GM21390 (cell line): ENCODE data around the gene ZNF107.
"Not testable (repeated sequence)": the region's sequence is repeated elsewhere in the genome, so short reads cannot be mapped to it uniquely, and the experiment has no call there.

Source experiments
- ATAC-seq: cut with Tn5 transposase; IDR thresholded peaks from one replicate; pipeline ENCODE4 v1.9.1; 2021; ENCODE audit not compliant: unreplicated experiment

Gene ZNF107

DNA sequence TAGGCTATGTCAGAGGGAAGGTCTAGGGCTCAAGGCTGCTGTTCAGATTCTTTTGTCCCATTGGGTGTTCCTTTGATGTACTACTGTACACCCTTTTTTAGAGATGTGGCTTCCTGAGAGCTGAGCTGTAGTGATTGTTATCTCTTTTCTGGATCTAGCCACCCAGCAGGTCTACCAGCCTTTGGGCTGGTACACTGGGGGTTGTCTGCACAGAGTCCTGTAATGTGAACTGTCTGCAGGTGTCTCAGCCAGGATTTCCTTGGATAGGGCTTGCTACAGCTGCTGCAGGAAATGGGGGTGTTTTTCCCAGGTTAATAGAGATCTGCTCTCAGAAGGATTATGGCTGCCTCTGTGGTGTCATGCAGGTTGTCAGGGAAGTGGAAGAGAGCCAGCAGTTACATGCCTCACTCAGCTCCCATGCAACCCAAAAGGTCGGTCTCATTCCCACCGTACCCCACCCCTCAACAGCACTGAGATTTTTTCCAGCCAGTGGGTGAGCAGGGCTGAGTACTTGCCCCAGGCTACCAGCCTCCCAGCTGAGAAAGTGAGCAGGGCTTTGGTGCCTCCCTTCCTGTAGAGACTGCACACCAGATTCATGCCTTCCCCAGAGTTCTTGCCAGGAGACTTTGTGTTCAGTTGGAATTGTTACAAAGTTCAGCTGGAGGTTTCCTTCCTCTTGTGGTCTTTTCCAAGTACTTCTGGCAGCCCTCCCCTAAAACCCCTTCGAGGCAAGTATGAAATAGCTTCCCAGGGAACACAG, 63.3 kb downstream of the ZNF107 start:
- ATAC-seq = no peak

DNA sequence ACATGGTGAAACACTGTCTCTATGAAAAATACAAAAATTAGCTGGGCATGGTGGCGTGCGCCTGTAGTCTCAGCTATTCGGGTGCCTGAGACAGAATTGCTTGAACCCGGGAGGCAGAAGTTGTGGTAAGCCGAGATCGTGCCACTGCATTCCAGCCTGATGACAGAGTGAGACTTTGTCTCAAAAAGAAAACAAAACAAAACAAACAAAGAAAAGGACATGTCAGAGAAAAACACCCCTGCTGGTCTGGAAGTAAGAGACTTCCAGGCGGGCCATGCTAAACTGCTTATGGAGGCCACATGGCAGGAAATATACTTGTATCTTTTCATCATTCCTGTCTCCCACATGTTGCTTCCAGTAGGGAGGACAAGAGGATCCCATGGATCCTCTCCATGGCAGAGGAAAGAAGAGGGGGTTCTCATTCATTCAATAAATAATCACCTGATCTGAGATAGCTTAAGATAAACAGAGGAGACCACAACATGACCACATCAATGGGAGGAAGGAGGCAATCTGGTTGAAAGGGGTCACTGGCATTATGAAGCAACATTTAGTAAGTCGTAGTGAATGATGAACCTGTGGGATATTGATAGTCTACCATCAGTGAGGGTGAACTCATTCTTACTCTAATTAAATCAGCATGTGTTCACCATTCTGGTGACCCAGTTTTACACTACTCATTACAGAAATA, 67.8 kb downstream of the ZNF107 start:
- ATAC-seq = no peak

DNA sequence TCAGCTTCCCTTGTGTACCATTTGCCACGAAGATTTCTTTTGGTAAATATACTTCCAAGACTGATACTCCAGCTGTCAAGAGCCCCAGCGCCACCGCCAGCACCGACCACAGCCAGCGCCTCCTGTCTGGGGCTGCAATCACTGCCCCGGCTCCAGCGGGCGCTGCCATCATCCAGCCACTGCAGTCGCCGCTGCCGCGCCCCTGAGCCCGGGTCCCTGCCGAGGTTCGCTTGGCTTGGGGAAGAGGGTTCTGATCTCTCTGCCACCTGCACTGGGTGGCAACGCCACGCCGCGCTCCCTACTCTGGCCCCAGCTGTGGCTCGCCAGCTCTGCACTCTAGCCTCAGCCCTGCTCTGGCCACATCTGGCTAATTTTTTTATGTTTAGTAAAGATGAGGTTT, 70.6 kb downstream of the ZNF107 start:
- no peak for ATAC-seq

DNA sequence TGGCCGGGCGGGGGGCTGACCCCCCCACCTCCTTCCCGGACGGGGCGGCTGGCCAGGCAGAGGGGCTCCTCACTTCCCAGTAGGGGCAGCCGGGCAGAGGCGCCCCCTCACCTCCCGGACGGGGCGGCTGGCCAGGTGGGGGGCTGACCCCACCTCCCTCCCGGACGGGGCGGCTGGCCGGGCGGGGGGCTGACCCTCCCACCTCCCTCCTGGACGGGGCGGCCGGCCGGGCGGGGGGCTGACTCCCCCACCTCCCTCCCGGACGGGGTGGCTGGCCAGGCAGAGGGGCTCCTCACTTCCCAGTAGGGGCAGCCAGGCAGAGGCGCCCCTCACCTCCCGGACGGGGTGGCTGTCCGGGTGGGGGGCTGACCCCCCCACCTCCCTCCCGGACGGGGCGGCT, 72.5 kb downstream of the ZNF107 start:
- not testable (repeated sequence) for ATAC-seq

DNA sequence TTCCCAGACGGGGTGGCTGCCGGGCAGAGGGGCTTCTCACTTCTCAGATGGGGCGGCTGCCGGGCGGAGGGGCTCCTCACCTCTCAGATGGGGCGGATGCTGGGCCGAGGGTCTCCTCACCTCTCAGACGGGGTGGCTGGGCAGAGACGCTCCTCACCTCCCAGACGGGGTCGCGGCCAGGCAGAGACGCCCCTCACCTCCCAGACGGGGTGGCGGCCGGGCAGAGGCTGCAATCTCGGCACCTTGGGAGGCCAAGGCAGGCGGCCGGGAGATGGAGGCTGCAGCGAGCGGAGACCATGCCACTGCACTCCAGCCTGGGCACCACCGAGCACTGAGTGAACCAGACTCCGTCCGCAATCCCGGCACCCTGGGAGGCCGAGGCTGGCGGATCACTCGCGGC, 73.0 kb downstream of the ZNF107 start:
- not testable (repeated sequence) for ATAC-seq

DNA sequence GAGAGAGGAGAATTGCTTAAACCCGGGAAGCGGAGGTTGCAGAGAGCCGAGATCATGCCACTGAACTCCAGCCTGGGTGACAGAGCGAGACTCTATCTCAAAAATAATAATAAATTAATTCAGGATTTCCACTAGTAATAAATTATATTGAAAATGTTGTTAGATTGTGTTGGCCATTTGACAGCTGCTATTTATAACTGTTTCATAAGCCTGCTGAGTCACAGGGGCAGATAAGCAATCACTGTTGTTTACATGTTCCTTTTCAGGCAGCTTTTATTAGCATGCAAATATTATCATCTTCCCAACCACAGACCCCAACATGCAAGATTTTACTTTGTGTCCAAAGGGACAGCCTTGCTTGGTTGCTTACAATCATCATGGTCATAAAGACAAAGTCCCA, 78.7 kb downstream of the ZNF107 start:
- ATAC-seq = no peak

DNA sequence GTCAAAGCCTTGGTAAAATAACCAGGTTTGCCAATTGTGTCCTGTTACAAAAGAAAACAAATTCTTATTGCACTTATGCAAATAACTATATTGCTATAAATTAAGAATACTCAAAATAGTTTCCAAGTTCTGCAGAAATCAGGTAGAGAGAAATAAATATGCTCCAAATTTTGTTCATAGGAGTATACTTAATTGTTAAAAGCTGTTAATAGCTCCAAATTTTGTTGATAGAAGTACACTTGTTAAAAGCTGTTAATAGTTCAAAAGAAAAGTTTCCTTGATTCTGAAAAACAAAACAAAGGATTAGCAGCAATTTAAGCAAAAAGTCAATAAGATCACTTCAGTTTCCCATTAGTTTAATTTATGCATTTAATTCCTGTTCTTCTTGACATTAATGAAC, 81.9 kb downstream of the ZNF107 start:
- ATAC-seq = no peak

DNA sequence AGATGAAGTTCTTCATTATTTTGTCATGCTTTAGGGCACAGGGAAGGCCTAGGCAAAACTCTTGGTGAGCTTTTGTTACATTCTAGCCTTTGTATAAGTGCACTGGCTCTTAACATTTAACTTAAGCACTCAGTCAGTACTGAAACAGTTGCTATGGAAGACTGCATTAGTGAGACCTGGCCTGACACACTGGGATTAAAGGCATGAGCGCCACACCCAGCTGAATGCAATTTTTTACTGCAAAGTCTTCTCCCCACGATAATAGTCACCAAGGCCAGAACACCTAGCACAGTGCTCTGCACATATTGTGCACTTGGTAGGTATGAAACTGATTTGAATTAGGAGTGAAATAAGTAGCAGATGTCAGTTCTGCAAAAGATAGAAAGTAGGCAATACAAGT, 87.1 kb downstream of the ZNF107 start:
- no peak for ATAC-seq

DNA sequence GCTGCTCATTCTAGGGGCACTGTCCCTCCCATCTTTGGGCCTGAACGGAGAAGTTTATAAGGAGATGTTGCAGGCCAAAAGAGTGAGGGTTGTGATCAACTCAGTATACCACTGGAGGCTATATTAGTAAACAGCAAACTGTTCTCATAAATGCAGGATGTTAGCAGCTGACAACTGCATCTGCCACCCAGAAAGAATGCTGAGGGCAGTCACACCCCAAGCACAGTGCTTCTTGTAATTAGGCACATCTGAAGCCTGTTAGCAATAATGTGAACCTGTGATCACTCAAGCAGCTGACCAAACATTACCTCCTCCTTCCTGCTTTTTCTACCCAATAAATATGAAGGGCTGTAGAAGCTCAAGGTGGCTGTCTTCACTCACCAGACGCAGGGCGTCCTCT, 89.9 kb downstream of the ZNF107 start:
- no peak for ATAC-seq

DNA sequence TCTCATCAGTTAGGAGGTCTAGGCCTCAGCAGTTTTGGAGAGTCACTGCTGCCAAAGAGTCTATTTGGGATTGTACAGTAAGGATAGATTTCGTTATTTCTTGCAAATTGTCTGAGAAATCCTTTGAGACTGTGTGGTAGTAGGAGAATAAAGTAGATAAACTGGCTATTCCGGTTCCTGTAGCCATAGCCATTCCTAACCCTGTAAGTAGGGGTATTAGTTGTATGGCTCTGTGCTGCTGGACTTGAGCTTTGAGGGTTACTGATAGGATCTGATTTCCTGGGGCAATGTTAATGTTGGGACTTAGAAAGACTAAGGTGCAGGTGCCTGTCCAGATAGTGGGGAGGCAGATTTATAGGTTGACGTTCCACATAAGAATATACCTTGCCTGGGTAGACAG, 92.2 kb downstream of the ZNF107 start:
- no peak for ATAC-seq
